Parathyroid adenoma (tissue), 2 donors: ENCODE data around the gene CCNE1.

Experiments used
- H2AFZ ChIP-seq: fragments of 300-600 bp; sonication (generic); one replicate; pipeline ENCODE4 v1.7.0; 2017; ENCODE audit warnings: antibody characterized with exemption, mild to moderate bottlenecking
- H3K27ac ChIP-seq: fragments of 300-600 bp; sonication (generic); one replicate; pipeline ENCODE4 v1.7.0; 2017
- H3K27me3 ChIP-seq: fragments of 300-600 bp; sonication (generic); one replicate; pipeline ENCODE4 v1.7.0; 2017; ENCODE audit warnings: low read length; ENCODE audit not compliant: control insufficient read depth, insufficient read depth
- H3K36me3 ChIP-seq: fragments of 300-600 bp; sonication (generic); one replicate; pipeline ENCODE4 v1.7.0; 2017; ENCODE audit warnings: low read length; ENCODE audit not compliant: control insufficient read depth, insufficient read depth
- H3K4me1 ChIP-seq: fragments of 300-600 bp; sonication (generic); one replicate; pipeline ENCODE4 v1.7.0; 2017; ENCODE audit warnings: control low read depth
- H3K4me2 ChIP-seq: fragments of 300-600 bp; sonication (generic); one replicate; pipeline ENCODE4 v1.7.0; 2017; ENCODE audit warnings: low read length
- H3K4me3 ChIP-seq: fragments of 300-600 bp; sonication (generic); one replicate; pipeline ENCODE4 v1.7.0; 2017; ENCODE audit warnings: low read depth, low read length
- H3K79me2 ChIP-seq: fragments of 300-600 bp; sonication (generic); one replicate; pipeline ENCODE4 v1.7.0; 2017; ENCODE audit warnings: control low read depth
- H3K9ac ChIP-seq: fragments of 300-600 bp; sonication (generic); one replicate; pipeline ENCODE4 v1.7.0; 2017; ENCODE audit warnings: mild to moderate bottlenecking
- H3K9me3 ChIP-seq: fragments of 300-600 bp; sonication (generic); one replicate; pipeline ENCODE4 v1.7.0; 2017; ENCODE audit warnings: low read length; ENCODE audit not compliant: control insufficient read depth
- TF ChIP-seq, protein P1 (sequence below): fragments of 300-600 bp; sonication (generic); IDR thresholded peaks from one replicate; pipeline ENCODE4 v1.7.0; 2017; ENCODE audit warnings: antibody characterized with exemption, mild to moderate bottlenecking
- donor health status: primary hyperparathyroidism.

The CCNE1 gene

DNA sequence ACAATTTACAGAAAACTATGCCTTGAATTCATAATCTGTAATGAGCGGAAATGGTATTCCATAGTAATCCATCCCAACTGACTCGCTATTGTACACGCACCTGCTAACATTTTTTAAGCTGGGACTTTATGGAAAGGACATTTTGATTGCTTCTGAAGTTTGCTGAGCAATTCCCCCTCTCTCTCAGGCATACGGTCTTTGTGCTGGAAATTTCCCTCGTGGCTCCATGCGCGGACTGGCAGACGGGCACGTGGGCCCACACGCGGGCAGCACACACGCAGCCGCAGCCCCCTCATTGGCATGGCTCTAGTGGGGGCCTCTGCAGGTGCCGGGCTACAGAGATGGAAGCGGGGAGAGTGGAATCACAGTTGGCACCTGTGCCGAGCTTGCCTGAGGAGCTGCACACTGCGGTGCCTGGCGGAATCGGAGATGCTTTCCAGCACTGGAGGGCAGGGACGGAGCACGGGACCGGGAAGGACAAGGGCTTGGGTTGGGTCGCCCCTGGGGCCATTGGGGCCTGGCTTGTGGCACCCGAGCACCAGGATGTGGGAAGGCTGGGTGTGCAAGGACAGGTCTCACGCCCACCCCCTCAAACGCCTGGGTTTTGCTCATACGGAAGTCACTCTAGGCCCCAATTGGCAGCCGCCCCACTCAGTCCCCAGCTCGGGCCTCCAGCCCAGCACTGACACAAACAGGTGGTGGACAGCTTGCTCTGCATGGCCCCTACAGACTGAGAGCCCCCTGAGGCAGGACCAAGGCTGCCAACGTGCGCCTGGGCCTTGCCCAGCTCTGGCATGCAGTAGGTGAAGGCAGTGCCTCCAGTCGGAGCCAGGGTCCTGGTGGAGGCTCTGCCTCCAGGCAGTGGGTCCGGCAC is 30.2 kb upstream of the CCNE1 start:
- Histone ChIP-seq H3K9me3 (no peaks in the 10 kb centered on the region), H3K4me2 (no peak overlapping the region), H3K4me3 (no peak overlapping the region), H3K27ac (no peak overlapping the region), H3K36me3 (no peaks in the 10 kb centered on the region), H3K4me1 (no peaks in the 10 kb centered on the region), H3K27me3 (no peaks in the 10 kb centered on the region), H3K79me2 (no peaks in the 10 kb centered on the region), H3K9ac (no peak overlapping the region), H2AFZ (no peak overlapping the region)
- TF ChIP-seq, protein P1, sequence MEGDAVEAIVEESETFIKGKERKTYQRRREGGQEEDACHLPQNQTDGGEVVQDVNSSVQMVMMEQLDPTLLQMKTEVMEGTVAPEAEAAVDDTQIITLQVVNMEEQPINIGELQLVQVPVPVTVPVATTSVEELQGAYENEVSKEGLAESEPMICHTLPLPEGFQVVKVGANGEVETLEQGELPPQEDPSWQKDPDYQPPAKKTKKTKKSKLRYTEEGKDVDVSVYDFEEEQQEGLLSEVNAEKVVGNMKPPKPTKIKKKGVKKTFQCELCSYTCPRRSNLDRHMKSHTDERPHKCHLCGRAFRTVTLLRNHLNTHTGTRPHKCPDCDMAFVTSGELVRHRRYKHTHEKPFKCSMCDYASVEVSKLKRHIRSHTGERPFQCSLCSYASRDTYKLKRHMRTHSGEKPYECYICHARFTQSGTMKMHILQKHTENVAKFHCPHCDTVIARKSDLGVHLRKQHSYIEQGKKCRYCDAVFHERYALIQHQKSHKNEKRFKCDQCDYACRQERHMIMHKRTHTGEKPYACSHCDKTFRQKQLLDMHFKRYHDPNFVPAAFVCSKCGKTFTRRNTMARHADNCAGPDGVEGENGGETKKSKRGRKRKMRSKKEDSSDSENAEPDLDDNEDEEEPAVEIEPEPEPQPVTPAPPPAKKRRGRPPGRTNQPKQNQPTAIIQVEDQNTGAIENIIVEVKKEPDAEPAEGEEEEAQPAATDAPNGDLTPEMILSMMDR: no peak

DNA sequence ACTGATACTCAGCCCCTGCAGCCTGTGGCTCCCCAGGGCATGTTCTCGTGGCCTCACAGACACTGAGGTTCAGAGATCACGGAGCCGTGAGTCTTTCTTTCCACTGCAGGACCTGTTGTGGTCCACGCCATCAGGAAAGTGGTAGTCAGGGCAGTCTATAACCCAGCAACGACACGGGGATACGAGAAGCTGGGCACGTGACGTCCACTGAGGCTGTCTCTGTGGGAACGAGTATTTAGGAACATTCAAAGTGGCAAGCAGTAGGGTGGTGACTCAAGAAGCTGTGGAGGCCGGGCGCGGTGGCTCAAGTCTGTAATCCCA is 29.6 kb upstream of the CCNE1 start:
- no peak overlapping the region for H3K4me3 ChIP-seq
- H3K4me2 ChIP-seq: no peak overlapping the region
- H3K27ac ChIP-seq: no peak overlapping the region
- no peaks in the 10 kb centered on the region for H3K4me1 ChIP-seq
- H3K36me3 ChIP-seq: no peaks in the 10 kb centered on the region
- H3K79me2 ChIP-seq: no peaks in the 10 kb centered on the region
- H3K9me3 ChIP-seq: no peaks in the 10 kb centered on the region
- no peak overlapping the region for H3K9ac ChIP-seq
- H3K27me3 ChIP-seq: no peaks in the 10 kb centered on the region
- TF ChIP-seq, protein P1: no peak
- no peak overlapping the region for H2AFZ ChIP-seq

DNA sequence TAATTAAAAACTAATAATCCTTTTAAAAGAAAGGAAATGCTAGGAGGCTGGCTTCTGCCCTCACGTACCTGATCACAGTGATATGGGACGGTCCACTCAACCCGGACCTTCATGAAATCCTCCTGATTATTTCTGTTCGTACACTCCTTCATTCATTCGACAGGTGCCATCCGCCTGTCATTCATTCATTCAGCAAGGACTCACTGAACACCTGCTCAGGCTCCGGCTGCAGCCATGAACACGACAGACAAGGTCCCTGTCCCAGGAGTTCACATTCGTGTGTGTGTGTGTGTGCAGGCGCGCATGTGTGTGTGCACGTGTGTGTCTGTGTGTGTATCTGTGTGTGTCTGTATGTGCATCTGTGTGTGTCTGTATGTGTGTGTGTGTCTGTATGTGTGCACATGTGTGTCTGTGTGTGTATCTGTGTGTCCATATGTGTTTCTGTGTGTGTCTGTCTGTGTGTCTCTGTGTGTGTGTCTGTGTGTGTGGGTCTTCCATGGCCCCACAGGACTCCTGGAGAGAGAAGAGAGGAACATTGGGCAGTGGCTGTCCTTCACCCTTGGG is 28.1 kb upstream of the CCNE1 start:
- TF ChIP-seq, protein P1: no peak
- Histone ChIP-seq H3K4me1 (no peaks in the 10 kb centered on the region), H3K9me3 (no peaks in the 10 kb centered on the region), H3K27me3 (no peaks in the 10 kb centered on the region), H3K36me3 (no peaks in the 10 kb centered on the region), H2AFZ (no peak overlapping the region), H3K4me3 (no peak overlapping the region), H3K9ac (no peak overlapping the region), H3K27ac (no peak overlapping the region), H3K4me2 (no peak overlapping the region), H3K79me2 (no peaks in the 10 kb centered on the region)

DNA sequence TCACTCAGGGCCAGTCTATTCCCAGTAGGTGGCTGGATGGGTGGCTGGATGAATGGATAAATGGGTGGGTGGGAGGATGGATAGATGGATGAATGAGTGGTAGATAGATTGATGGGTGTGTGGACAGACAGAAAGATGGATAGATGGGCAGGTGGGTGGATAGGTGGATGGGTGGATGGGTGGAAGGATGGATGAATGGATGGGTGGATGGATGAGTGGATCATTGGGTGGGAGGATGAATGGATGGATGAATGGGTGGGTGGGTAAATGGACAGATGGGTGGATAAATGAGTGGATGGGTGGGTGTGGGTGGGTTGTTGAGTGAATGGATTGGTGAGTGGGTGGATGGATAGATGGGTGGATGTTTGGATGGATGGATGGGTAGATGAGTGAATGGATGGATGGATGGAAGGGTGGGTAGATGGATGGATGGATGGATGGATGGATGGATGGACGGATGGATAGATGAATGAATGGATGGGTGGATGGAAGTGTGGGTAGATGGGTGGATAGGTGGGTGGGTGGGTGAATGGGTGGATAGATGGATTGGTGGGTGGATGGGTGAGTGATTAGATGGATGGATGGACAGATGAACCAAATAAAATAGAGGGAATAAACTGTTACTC is 27.1 kb upstream of the CCNE1 start:
- Histone ChIP-seq H3K79me2 (no peaks in the 10 kb centered on the region), H3K4me3 (no peak overlapping the region), H3K27ac (no peak overlapping the region), H3K9ac (no peak overlapping the region), H3K36me3 (no peaks in the 10 kb centered on the region), H3K9me3 (no peaks in the 10 kb centered on the region), H3K4me1 (no peaks in the 10 kb centered on the region), H2AFZ (no peak overlapping the region), H3K4me2 (no peak overlapping the region), H3K27me3 (no peaks in the 10 kb centered on the region)
- TF ChIP-seq, protein P1: no peak
